ENCODE results near the gene SLC17A4.

- no peak for TF ChIP-seq CTCF (IDR thresholded peaks at IDR 0.05; ENCODE audit: low read depth, low read length)
- TF ChIP-seq POLR2A (IDR thresholded peaks at IDR 0.05; ENCODE audit: extremely low read depth, insufficient read length) = no peak
- no peak for TF ChIP-seq MAX (IDR thresholded peaks at IDR 0.05; ENCODE audit: low read depth, low read length)
These were observed at the start of gene SLC17A4 for GRCh38 chr6:25754535-25754934.
